GM12878 (cell line): ENCODE results near the gene SLC44A3. TPM values are rescaled to one million over a fixed set of nuclear protein-coding genes. Genes with fewer than 3 reads are reported as not detected.

Source experiments
- ATAC-seq: fragments of 200-7000 bp; cut with Tn5 transposase; 3 replicates; pipeline ENCODE4 v1.9.1; 2020; ENCODE audit warnings: mild to moderate bottlenecking, moderate library complexity
- BruUV-seq: library from RNA; stranded (reverse); fragments of 400-500 nt; replicated peaks from 2 replicates; lab custom pipeline; 2021; lab: Mats Ljungman, UMichigan
- CTCF ChIA-PET: fragments of 300-600 bp; sonication (Branson Sonifier 250); formaldehyde crosslinking; extraction: SDS; loops from one replicate; lab custom pipeline; 2021; ENCODE audit warnings: inconsistent platforms; lab: Yijun Ruan, JAX
- POLR2A ChIA-PET: fragments of 350-600 bp; formaldehyde crosslinking; extraction: SDS; loops from one replicate; lab custom pipeline; 2021; ENCODE audit warnings: inconsistent platforms; lab: Charles Lee
- RAD21 ChIA-PET: fragments of 300-600 bp; sonication (Branson Sonifier 250); formaldehyde crosslinking; loops from one replicate; lab custom pipeline; 2023; ENCODE audit warnings: antibody characterized with exemption; ENCODE audit not compliant: unreplicated experiment; lab: Charles Lee
- SMC1A ChIA-PET: fragments of 300-600 bp; sonication (Branson Sonifier 250); formaldehyde crosslinking; loops from one replicate; lab custom pipeline; 2023; ENCODE audit not compliant: unreplicated experiment, uncharacterized antibody; lab: Charles Lee
- DNase-seq: peaks from one replicate; pipeline ENCODE4 v3.0.0-alpha.2; 2011; ENCODE audit warnings: low read depth, low spot score
- FAIRE-seq: peaks from 3 replicates; lab custom pipeline; 2011; peaks lifted over from hg19 to GRCh38; lab: Jason Lieb, UNC
- H2AFZ ChIP-seq: 2 replicates; pipeline ENCODE4 v1.6.0; 2011; ENCODE audit warnings: low read depth, low read length, control low read depth; ENCODE audit not compliant: control insufficient read depth
- H3K27ac ChIP-seq: 2 replicates; pipeline ENCODE4 v1.5.1; 2011; ENCODE audit warnings: control low read depth; ENCODE audit not compliant: control insufficient read depth, insufficient read depth
- H3K27me3 ChIP-seq, 2 experiments: replicated peaks in 1 of 2; 2 replicates each; pipeline versions ENCODE4 v1.6.0 to v1.6.1; 2011; ENCODE audit warnings: low read length in 1 of 2; ENCODE audit not compliant: control insufficient read depth in 2 of 2, insufficient read depth in 2 of 2
- H3K36me3 ChIP-seq, 2 experiments: 2 replicates each; pipeline ENCODE4 v1.5.1; 2011; ENCODE audit warnings: low read length in 1 of 2; ENCODE audit not compliant: control insufficient read depth in 2 of 2, insufficient read depth in 2 of 2
- H3K4me1 ChIP-seq: 2 replicates; pipeline ENCODE4 v1.6.1; 2011; ENCODE audit warnings: mild to moderate bottlenecking, low read length, moderate library complexity, mixed read lengths; ENCODE audit not compliant: control insufficient read depth, insufficient read depth
- H3K4me2 ChIP-seq: 2 replicates; pipeline ENCODE4 v1.6.0; 2011; ENCODE audit warnings: control low read depth; ENCODE audit not compliant: control insufficient read depth, insufficient read depth
- H3K4me3 ChIP-seq: fragments of 200-600 bp; sonication (generic); 2 replicates; pipeline ENCODE4 v1.5.1; 2016
- H3K79me2 ChIP-seq: 2 replicates; pipeline ENCODE4 v1.6.0; 2011; ENCODE audit warnings: low read length; ENCODE audit not compliant: control insufficient read depth, insufficient read depth
- H3K9ac ChIP-seq: 2 replicates; pipeline ENCODE4 v1.8.0; 2011; ENCODE audit warnings: low read length, control low read depth, mixed read lengths; ENCODE audit not compliant: control insufficient read depth, insufficient read depth
- H3K9me3 ChIP-seq: replicated peaks from 3 replicates; pipeline ENCODE4 v1.5.1; 2011; ENCODE audit warnings: mild to moderate bottlenecking, low read length; ENCODE audit not compliant: control insufficient read depth, insufficient read depth
- H4K20me1 ChIP-seq: 2 replicates; pipeline ENCODE4 v1.6.0; 2011; ENCODE audit not compliant: control insufficient read depth, insufficient read depth
- ATF2 ChIP-seq: IDR thresholded peaks from 2 replicates; pipeline ENCODE4 v1.6.1; 2012; ENCODE audit warnings: low read length, inconsistent platforms
- IRF3 ChIP-seq: fragments of 450-650 bp; IDR thresholded peaks from 2 replicates; pipeline ENCODE4 v1.6.1; 2014; ENCODE audit warnings: mild to moderate bottlenecking
- NR2C2 ChIP-seq: IDR thresholded peaks from 2 replicates; pipeline ENCODE4 v1.6.1; 2011; ENCODE audit warnings: borderline replicate concordance, low read depth; ENCODE audit not compliant: control insufficient read depth, insufficient read length
- PKNOX1 ChIP-seq: fragments of 450-650 bp; IDR thresholded peaks from 2 replicates; pipeline ENCODE4 v1.6.1; 2016; ENCODE audit warnings: mild to moderate bottlenecking
- PML ChIP-seq: IDR thresholded peaks from 2 replicates; pipeline ENCODE4 v1.6.1; 2012; ENCODE audit warnings: low read length, inconsistent platforms
- SIX5 ChIP-seq: IDR thresholded peaks from 2 replicates; pipeline ENCODE4 v1.6.1; 2011; ENCODE audit warnings: mild to moderate bottlenecking, low read depth, low read length, moderate library complexity; ENCODE audit not compliant: severe bottlenecking
- TCF7 ChIP-seq: IDR thresholded peaks from 2 replicates; pipeline ENCODE4 v1.6.1; 2014; ENCODE audit warnings: antibody characterized with exemption, borderline replicate concordance
- USF2 ChIP-seq: IDR thresholded peaks from 2 replicates; pipeline ENCODE4 v1.6.1; 2011; ENCODE audit warnings: low read depth, low read length, improper control_type of control experiment, borderline replicate concordance
- ZNF217 ChIP-seq: fragments of 450-650 bp; IDR thresholded peaks from 2 replicates; pipeline ENCODE4 v1.6.1; 2017; ENCODE audit warnings: antibody characterized with exemption, mild to moderate bottlenecking
- ZSCAN29 ChIP-seq: fragments of 450-650 bp; IDR thresholded peaks from 2 replicates; pipeline ENCODE4 v1.6.1; 2017; ENCODE audit warnings: mild to moderate bottlenecking, moderate library complexity
- WGBS: methylation state at CpG from one replicate; pipeline ENCODE4 v1.1.6; 2016; ENCODE audit warnings: low lambda C conversion rate; ENCODE audit not compliant: insufficient replicate concordance, insufficient coverage; ENCODE audit errors: missing lambda C conversion rate; 5-methylcytosine and 5-hydroxymethylcytosine counted together
- in situ Hi-C: fragments of 300-500 bp; cut with MboI; formaldehyde crosslinking; loops from 9 replicates; pipeline ENCODE4 v1.14.3; 2018; ENCODE audit warnings: mixed read lengths
- intact Hi-C: fragments of 100-400 bp; cut with micrococcal nuclease; formaldehyde crosslinking; loops from one replicate; pipeline ENCODE4 v1.14.2; 2022; ENCODE audit not compliant: unreplicated experiment
- polyA plus RNA-seq, 11 experiments: library from polyadenylated mRNA; depleted of rRNA in 4 of 11; unstranded in 6 of 11; stranded (reverse) in 5 of 11; fragments of >200 nt; fragmentation: Nextera tagmentation in 4 of 11; fragmentation: Illumina TruSeq in 1 of 11; extraction: Ambion mirVana in 4 of 11; extraction: Trizol in 1 of 11; gene quantifications; 1 replicate in 1 of 11; 2 replicates in 10 of 11; pipeline versions ENCODE4 v1.2.1 to v1.2.3, GENCODE V29; 2011 to 2016; ENCODE audit warnings: inconsistent platforms in 2 of 11, missing spikeins in 2 of 11, low read depth in 1 of 11
- total RNA-seq, 4 experiments: library from RNA; depleted of rRNA in 3 of 4; stranded (reverse); fragments of >200 nt in 3 of 4; fragmentation: Illumina TruSeq in 1 of 4; extraction: Trizol in 1 of 4; gene quantifications; 2 replicates each; pipeline versions ENCODE4 v1.2.1 to v1.2.3, GENCODE V29; 2013 to 2021

Gene SLC44A3
- total and polyA plus RNA-seq, 10 of the 15 experiments (the other 5 are each of a cell fraction or from before 2014, with no cell fraction given): not detected

- peaks cover 2% of the 10 kb centered on the region; the same call in 2 of the 3 replicates for H3K9me3 ChIP-seq
- H4K20me1 ChIP-seq: no peaks in the 10 kb centered on the region
- TF ChIP-seq SIX5: no peak
- TF ChIP-seq ZSCAN29: no peak
- no peak for TF ChIP-seq IRF3
- no peak for TF ChIP-seq PKNOX1
- no peak for TF ChIP-seq ATF2
- no peak for TF ChIP-seq PML
- TF ChIP-seq ZNF217: no peak
- TF ChIP-seq NR2C2: no peak
- TF ChIP-seq USF2: no peak
- TF ChIP-seq TCF7: no peak
- DNase-seq: no peak
- no peak overlapping the region for H3K27ac ChIP-seq
- no peak overlapping the region for H3K9ac ChIP-seq
- no peaks in the 10 kb centered on the region for H3K27me3 ChIP-seq
- ChIA-PET SMC1A (interaction anchor here (0.7 kb wide), 1 partner anchor 16 kb away, joined by 3 read pairs; no protein-coding TSS in a partner anchor), RAD21 (no interaction called here), CTCF (interaction anchor here (2.3 kb wide), 1 partner anchor 309 kb away, joined by 9 read pairs; no protein-coding TSS in a partner anchor), POLR2A (no interaction called here)
- no peak overlapping the region for H2AFZ ChIP-seq
- no TSS peak for BruUV-seq
- H3K4me3 ChIP-seq: no peak overlapping the region
- no peak for FAIRE-seq
- WGBS: 63% methylated on average over 2 of the region's 2 CpGs
- in situ Hi-C loops (no loop called here), intact Hi-C loops (loop anchor here (5.0 kb wide), 1 partner anchor 68 kb away; no protein-coding TSS in a partner anchor)
- H3K79me2 ChIP-seq: no peaks in the 10 kb centered on the region
- H3K4me1 ChIP-seq: peaks cover 4% of the 10 kb centered on the region; the same call in 1 of the 2 replicates
- no peak overlapping the region for H3K4me2 ChIP-seq
- no peaks in the 10 kb centered on the region for H3K36me3 ChIP-seq
- no peak for ATAC-seq
These were observed 29.9 kb upstream of the SLC44A3 start for GRCh38 chr1:94790246-94790645.
